ENCODE data around the gene GREB1. TPM values are rescaled to one million over a fixed set of nuclear protein-coding genes. Genes with fewer than 3 reads are reported as not detected.

Gene GREB1
- total and polyA plus RNA-seq, 2 of the 4 experiments (the other 2 are of a cell fraction), result 0.05 TPM; not detected in 1

- Histone ChIP-seq H3K9me3 (ENCODE audit: control insufficient read depth, insufficient read depth, low read length) (no peaks in the 10 kb centered on the region), H3K36me3 (ENCODE audit: control insufficient read depth, insufficient read depth, low read length) (no peaks in the 10 kb centered on the region), H2BK120ac (ENCODE audit: low read depth, low read length) (no peak overlapping the region), H3K56ac (ENCODE audit: extremely low read depth, insufficient read depth, low read length) (no peak overlapping the region), H2AK5ac (ENCODE audit: low read depth, low read length) (no peak overlapping the region), H3K23ac (ENCODE audit: low read depth, low read length) (no peak overlapping the region), H2AFZ (replicated peaks; ENCODE audit: low read length, poor library complexity) (no peak overlapping the region), H4K8ac (ENCODE audit: low read depth in 2 of 2, low read length in 2 of 2) (no peak overlapping the region), H2BK15ac (ENCODE audit: low read depth, low read length) (no peak overlapping the region), H3K4me3 (ENCODE audit: insufficient read depth, low read depth, low read length) (no peak overlapping the region), H3K79me1 (ENCODE audit: low read depth in 1 of 2, low read length in 2 of 2) (no peaks in the 10 kb centered on the region), H3K4ac (ENCODE audit: low read depth, low read length) (no peak overlapping the region), H2BK20ac (ENCODE audit: low read depth, low read length) (no peak overlapping the region), H3K18ac (ENCODE audit: low read depth, low read length) (no peak overlapping the region), H4K20me1 (ENCODE audit: insufficient read depth, low read length) (no peaks in the 10 kb centered on the region), H4K5ac (ENCODE audit: low read depth, low read length) (no peak overlapping the region), H3K9ac (ENCODE audit: low read depth, low read length) (no peak overlapping the region), H4K91ac (ENCODE audit: insufficient read depth, low read depth, low read length) (no peak overlapping the region), H3K27me3 (ENCODE audit: control insufficient read depth, insufficient read depth, low read length) (peaks cover 31% of the 10 kb centered on the region), H3K4me1 (ENCODE audit: control insufficient read depth, insufficient read depth, low read length) (peaks cover 8% of the 10 kb centered on the region; the same call in 1 of the 2 replicates), H3K14ac (replicated peaks; ENCODE audit: low read depth, low read length) (no peak overlapping the region), H2AK9ac (replicated peaks; ENCODE audit: low read depth, low read length, poor library complexity) (no peak overlapping the region), H2BK5ac (ENCODE audit: low read depth, low read length, poor library complexity, severe bottlenecking) (no peak overlapping the region), H3K9me1 (ENCODE audit: insufficient read depth, low read length) (no peaks in the 10 kb centered on the region), H3K27ac (ENCODE audit: insufficient read depth, low read length) (no peak overlapping the region), H3K4me2 (ENCODE audit: low read depth, low read length) (no peak overlapping the region)
- ATAC-seq (ENCODE audit: low read depth), result no peak
- ChIA-PET POLR2A (ENCODE audit: unreplicated experiment) (no interaction called here), CTCF (interaction anchor here (0.5 kb wide), 1 partner anchor 91 kb away, joined by 3 read pairs; no protein-coding TSS in a partner anchor)
- intact Hi-C loops (cut with micrococcal nuclease) (loop anchor here (5.0 kb wide), 1 partner anchor 207 kb away; no protein-coding TSS in a partner anchor), dilution Hi-C loops (cut with HindIII; ENCODE audit: low sequenced_read_pairs, unreplicated experiment) (no loop called here), in situ Hi-C loops (cut with MboI; ENCODE audit: low sequenced_read_pairs) (no loop called here)
- no CpG with 5 or more reads among the region's 4 CpGs for WGBS, 2 experiments (ENCODE audit: extremely low coverage in 2 of 2, insufficient read length in 1 of 2)
- no peak for TF ChIP-seq MXI1 (IDR thresholded peaks at IDR 0.05; ENCODE audit: borderline replicate concordance, low read depth, low read length)
- TF ChIP-seq CEBPB (IDR thresholded peaks at IDR 0.05; ENCODE audit: low read depth, low read length), result no peak
- TF ChIP-seq, protein P1, sequence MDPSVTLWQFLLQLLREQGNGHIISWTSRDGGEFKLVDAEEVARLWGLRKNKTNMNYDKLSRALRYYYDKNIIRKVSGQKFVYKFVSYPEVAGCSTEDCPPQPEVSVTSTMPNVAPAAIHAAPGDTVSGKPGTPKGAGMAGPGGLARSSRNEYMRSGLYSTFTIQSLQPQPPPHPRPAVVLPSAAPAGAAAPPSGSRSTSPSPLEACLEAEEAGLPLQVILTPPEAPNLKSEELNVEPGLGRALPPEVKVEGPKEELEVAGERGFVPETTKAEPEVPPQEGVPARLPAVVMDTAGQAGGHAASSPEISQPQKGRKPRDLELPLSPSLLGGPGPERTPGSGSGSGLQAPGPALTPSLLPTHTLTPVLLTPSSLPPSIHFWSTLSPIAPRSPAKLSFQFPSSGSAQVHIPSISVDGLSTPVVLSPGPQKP (IDR thresholded peaks at IDR 0.05; ENCODE audit: borderline replicate concordance, low read depth, low read length), result no peak
- no peak for TF ChIP-seq BHLHE40 (IDR thresholded peaks at IDR 0.05; ENCODE audit: low read depth, low read length)
- TF ChIP-seq SMC3 (IDR thresholded peaks at IDR 0.05; ENCODE audit: low read depth, low read length), result no peak
- no peak for TF ChIP-seq CHD1 (IDR thresholded peaks at IDR 0.05; ENCODE audit: low read depth, low read length)
- TF ChIP-seq NFE2L2 (IDR thresholded peaks at IDR 0.05; ENCODE audit: low read depth, low read length), result no peak
- no peak for TF ChIP-seq RFX5 (IDR thresholded peaks at IDR 0.05; ENCODE audit: low read depth, low read length)
- no peak for TF ChIP-seq MAZ (IDR thresholded peaks at IDR 0.05; ENCODE audit: borderline replicate concordance, low read depth, low read length)
- TF ChIP-seq POLR2A (IDR thresholded peaks at IDR 0.05; ENCODE audit: low read depth, low read length), result no peak
- TF ChIP-seq, protein P2, sequence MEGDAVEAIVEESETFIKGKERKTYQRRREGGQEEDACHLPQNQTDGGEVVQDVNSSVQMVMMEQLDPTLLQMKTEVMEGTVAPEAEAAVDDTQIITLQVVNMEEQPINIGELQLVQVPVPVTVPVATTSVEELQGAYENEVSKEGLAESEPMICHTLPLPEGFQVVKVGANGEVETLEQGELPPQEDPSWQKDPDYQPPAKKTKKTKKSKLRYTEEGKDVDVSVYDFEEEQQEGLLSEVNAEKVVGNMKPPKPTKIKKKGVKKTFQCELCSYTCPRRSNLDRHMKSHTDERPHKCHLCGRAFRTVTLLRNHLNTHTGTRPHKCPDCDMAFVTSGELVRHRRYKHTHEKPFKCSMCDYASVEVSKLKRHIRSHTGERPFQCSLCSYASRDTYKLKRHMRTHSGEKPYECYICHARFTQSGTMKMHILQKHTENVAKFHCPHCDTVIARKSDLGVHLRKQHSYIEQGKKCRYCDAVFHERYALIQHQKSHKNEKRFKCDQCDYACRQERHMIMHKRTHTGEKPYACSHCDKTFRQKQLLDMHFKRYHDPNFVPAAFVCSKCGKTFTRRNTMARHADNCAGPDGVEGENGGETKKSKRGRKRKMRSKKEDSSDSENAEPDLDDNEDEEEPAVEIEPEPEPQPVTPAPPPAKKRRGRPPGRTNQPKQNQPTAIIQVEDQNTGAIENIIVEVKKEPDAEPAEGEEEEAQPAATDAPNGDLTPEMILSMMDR (conservative IDR thresholded peaks at IDR 0.05; ENCODE audit: low read depth, low read length), result no peak
- TF ChIP-seq FOS (IDR thresholded peaks at IDR 0.05; ENCODE audit: low read depth, low read length), result no peak
- no TSS peak for BruUV-seq (replicated peaks)
- no peak for DNase-seq
Measured at GRCh38 chr2:11683966-11684365, 150.1 kb downstream of the GREB1 start.

Data from IMR-90 (cell line).